GM21381 (cell line): ENCODE measurements around the gene MEF2D.

Experiments
- ATAC-seq: cut with Tn5 transposase; IDR thresholded peaks from one replicate; pipeline ENCODE4 v1.9.1; 2021; ENCODE audit warnings: mild to moderate bottlenecking, moderate library complexity; ENCODE audit not compliant: unreplicated experiment

Gene MEF2D

GRCh38 chr1:156471496-156472490 is 28.8 kb downstream of the MEF2D start:
- no peak for ATAC-seq

DNA sequence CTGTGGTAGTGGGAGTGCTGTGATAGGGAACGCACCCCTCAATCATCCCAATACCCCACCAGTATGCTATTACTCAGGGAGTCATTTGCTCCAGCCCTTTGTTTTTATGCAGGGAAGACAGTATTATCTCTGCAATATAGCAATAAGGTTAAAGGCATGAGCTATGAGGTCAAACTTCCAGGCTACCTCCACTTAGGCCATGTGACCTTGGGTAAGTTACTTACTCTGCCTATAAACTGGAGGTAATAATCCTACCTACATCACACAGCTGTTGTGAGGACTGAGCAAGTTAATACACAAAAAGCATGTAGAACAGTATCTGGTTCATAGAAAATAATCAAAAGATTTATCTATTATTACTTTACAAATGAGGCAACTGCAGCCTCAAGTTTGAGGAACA is 30.1 kb downstream of the MEF2D start:
- no peak for ATAC-seq

- ATAC-seq, result no peak
These were observed 31.8 kb downstream of the MEF2D start for GRCh38 chr1:156468693-156469345.

DNA sequence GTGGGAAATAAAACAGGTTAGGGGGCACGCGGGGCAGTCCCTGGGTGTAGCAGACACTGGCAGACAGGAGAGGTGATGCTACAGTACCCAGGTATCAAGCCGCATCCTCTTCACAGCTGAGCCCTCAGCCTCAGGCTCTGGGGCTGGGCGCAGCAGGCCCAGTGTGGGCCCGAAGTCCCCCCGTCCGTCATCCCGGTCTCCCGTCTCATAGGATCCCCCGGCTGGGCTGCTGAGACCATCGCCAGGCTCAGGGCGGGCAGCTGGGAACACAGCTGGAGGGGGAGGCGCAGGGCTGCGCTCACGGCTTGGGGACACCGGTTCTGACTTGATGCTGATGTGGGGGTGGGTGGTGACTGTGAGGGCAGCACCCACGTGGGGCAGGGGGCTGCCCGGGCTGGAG is 32.7 kb downstream of the MEF2D start:
- no peak for ATAC-seq

GRCh38 chr1:156467385-156467784 is 33.2 kb downstream of the MEF2D start:
- no peak for ATAC-seq

DNA sequence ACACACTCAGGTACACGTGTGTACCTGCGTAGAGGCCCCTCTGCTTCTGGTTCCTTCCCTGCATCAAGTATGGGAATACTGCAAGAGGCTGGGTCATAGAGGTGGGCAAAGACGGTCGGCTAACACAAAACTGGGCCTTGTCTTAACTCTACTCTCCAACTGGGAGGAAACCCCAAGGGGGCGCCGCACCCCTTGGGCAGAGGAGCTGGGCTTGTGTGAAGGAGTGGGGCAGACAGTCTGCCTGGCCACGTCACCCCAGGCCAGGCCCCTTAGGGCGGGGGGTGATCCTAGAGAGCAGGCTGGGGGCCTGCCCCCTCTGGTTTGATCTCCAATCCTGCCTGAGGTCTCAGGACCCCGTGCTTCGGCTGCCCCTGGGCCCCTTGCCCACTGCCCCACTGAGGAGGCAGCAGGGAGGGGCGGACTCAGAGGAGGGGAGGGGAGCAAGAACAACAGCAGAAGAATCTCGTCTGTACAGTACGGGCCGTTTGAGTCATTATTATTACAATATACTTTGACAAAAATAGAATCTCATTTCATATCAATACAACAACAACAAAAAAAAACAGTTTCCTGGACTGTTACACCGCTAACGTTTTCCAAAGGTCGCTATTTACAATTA is 34.7 kb downstream of the MEF2D start:
- ATAC-seq, result no peak

GRCh38 chr1:156464825-156465452 is 35.6 kb downstream of the MEF2D start:
- no peak for ATAC-seq

GRCh38 chr1:156464335-156464734 is 36.2 kb downstream of the MEF2D start:
- no peak for ATAC-seq

GRCh38 chr1:156463874-156464273 is 36.7 kb downstream of the MEF2D start:
- ATAC-seq, result no peak

- ATAC-seq, result no peak
These were observed 37.4 kb downstream of the MEF2D start for GRCh38 chr1:156462954-156463795.

- ATAC-seq, result no peak
These were observed 38.6 kb downstream of the MEF2D start for GRCh38 chr1:156461781-156462647.

DNA sequence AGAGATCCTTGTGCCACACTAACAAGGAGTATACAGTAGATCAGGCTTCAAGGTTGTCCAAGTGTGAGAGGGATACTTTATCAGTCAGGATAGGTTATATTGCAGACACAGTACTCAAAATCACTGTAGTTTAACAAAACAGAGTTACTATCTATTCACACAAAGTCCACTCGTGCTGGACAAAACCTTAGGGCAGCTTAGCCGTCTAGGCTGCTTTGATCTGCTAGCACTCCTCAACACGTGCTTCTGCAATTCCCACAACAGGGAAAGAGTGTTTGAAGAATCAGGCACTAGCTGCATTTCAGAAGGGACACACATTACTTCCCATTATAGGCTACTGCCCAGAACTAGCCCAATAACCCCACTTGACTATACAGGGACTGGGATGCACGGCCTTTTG is 39.5 kb downstream of the MEF2D start:
- no peak for ATAC-seq

GRCh38 chr1:156460525-156460924 is 40.0 kb downstream of the MEF2D start:
- no peak for ATAC-seq

DNA sequence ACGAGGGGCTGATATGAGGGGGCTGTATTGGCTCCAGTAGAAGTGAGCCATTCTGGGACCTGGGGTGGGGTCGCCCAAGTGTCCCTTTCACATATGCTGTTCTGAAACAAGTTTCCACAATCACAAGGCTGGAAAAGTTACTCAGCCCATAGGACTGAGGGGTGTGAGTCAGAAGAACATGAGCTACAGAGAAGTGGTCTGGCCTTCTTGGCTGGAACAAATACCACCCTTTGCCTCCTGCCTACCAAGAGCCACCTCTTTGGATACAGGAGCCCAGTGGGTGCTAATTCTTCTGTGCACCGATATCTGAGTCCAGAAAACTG is 42.4 kb downstream of the MEF2D start:
- no peak for ATAC-seq

DNA sequence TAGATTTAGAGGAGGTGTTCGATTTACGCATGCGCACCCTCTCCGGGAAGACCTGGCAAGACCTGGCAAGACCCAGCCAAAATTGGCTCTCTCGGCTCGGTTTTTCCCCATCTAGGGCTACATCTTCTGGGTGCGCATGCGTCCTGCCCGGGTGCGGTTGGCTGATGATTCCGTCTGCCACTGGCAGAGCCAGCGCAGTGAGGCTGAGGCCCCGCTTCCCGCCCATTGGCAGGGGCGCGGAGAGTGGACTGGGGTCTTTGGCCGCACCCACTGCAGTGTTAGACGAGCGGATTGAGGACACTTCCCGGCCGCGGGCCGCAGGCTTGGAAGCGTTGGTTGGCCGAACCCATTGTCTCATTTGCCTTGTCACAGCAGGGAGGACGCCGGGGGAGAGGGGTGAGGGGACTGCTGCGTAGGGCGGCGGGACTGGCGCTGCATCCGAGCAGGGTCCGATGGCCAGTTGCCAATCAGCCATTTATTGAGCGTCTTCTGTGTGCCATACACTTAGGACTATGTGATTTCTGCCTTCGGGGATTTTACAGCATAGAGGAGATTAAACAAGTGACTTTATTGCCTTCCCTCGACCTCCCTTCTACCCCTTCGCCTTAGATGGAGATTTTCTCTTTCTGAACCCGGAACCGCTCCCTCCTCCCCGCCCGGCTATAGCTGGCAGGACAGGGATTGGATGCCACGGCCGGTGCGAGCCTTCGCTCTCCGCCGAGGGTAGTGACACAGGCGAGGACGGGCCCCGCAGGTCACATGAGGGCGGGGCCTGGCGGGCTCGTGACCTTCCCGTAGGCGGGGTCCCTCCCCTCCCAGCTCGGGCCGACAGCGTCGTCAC is 43.7 kb downstream of the MEF2D start:
- ATAC-seq, result peak; percentile 85

GRCh38 chr1:156455362-156455761 is 45.2 kb downstream of the MEF2D start:
- no peak for ATAC-seq

GRCh38 chr1:156452907-156453306 is 47.7 kb downstream of the MEF2D start:
- no peak for ATAC-seq

DNA sequence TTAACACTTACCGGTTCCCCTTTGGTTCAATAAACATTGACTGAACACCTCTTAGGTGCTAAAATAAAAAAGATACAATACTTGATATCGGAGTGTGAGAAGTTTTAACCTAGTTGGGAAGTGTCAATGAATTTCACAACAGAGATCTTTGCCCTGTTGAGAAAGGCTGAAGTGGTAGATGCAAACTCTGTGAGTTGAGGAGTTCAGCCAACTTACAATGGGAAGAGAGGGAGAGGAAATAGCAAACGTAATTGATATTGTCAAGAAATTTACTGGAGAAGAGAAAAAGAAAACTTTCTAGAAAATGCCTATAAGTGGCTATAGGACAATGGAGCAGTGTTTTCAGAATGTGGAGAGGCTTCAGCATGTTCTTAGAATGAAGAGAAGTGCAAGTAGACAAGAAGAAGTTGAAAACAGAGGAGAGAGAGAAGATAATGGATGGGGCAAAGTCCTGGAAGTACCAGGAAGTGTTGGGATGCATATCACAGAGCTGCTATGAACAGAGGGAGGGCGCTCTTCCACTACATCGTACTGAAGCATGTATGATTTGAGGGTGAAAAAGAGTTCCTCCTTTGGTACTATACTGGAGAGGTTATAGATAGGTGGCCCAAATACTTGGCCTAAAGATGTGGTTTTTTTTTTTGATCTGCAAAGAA is 48.9 kb downstream of the MEF2D start:
- ATAC-seq, result no peak
